Stimulated activated CD8-positive, alpha-beta memory T cell treated with anti-CD3 and anti-CD28 coated beads, Interleukin-12 subunit alpha, Interleukin-12 subunit beta, amount 100 ng/mL, for 1 hour (primary cell): ENCODE measurements around the gene BGN.
A peak's percentile ranks its signal among the peaks of the same experiment; 100 is the strongest.

ENCODE experiments used
- DNase-seq: peaks from one replicate; pipeline ENCODE4 v3.0.0-alpha.2; 2020; ENCODE audit warnings: low read depth

BGN gene

GRCh38 chrX:153460826-153461225 lies 34.0 kb upstream of the BGN start:
- peak; percentile 15 for DNase-seq

GRCh38 chrX:153462291-153462690 lies 32.5 kb upstream of the BGN start:
- no peak for DNase-seq

GRCh38 chrX:153463031-153463430 lies 31.7 kb upstream of the BGN start:
- no peak for DNase-seq

GRCh38 chrX:153463556-153463955 lies 31.2 kb upstream of the BGN start:
- no peak for DNase-seq

- no peak for DNase-seq
These were observed 30.7 kb upstream of the BGN start for GRCh38 chrX:153464116-153464515.

GRCh38 chrX:153465691-153466380 lies 28.9 kb upstream of the BGN start:
- no peak for DNase-seq

GRCh38 chrX:153468008-153468580 lies 26.7 kb upstream of the BGN start:
- DNase-seq = no peak

GRCh38 chrX:153469811-153470410 lies 24.9 kb upstream of the BGN start:
- no peak for DNase-seq

- DNase-seq = peak; percentile 74
These were observed 24.1 kb upstream of the BGN start, which contains the start of gene HAUS7 for GRCh38 chrX:153470411-153471363. Gene HAUS7 (minus strand): TSS chrX:153470576. CDS start chrX:153470557, 19 bp downstream.

- DNase-seq = no peak
These were observed 23.0 kb upstream of the BGN start for GRCh38 chrX:153471663-153472280.

- DNase-seq = no peak
These were observed 21.7 kb upstream of the BGN start for GRCh38 chrX:153473126-153473525.

GRCh38 chrX:153474266-153474665 lies 20.5 kb upstream of the BGN start:
- DNase-seq = no peak

GRCh38 chrX:153474718-153475117 lies 20.1 kb upstream of the BGN start:
- DNase-seq = no peak

GRCh38 chrX:153475271-153475670 lies 19.5 kb upstream of the BGN start:
- DNase-seq = no peak

- DNase-seq = no peak
These were observed 19.0 kb upstream of the BGN start for GRCh38 chrX:153475751-153476281.

- DNase-seq = no peak
These were observed 18.0 kb upstream of the BGN start for GRCh38 chrX:153476666-153477363.

GRCh38 chrX:153477364-153477857 lies 17.4 kb upstream of the BGN start:
- no peak for DNase-seq

- no peak for DNase-seq
These were observed 16.9 kb upstream of the BGN start for GRCh38 chrX:153477901-153478300.

GRCh38 chrX:153478746-153479145 lies 16.0 kb upstream of the BGN start:
- DNase-seq = no peak

- no peak for DNase-seq
These were observed 13.7 kb upstream of the BGN start for GRCh38 chrX:153481043-153481442.
